Measurements from ENCODE around the gene GRAMD4.

Gene GRAMD4

DNA sequence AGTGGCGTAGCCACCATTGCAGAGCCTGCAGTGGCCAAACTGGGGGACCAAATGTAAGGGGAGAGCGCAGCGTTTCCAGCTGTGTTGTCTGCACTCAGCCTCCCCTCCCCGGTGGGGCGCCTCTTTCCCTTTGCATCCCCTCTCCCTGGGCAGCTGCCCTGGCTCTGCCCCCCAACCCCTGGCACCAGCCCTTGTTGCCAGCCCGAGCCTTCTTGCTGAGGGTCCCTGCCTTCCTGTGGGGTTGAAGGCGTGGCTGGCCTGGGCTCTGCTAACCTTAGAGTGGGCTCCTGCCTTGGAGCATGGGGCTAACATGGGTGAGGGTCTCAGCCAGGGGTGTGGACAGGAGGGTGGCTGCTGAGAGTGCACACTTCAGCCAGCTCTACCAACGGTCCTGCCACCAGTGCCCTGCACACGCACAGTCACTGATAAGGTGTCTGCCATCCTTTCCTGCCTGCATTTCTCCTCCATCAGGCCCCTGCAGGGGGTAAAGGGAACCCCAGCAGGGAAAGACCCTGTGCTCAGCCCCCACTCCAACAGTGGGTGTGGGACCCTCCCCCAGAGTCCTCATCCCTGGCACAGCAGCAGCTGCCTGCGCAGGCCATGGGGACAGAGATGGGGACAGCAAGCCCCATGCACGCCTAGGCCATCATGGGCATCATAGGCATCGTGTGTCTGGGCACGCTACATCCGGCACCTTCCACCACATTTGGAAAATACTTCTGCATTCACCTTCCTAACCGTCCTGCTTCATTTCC lies 74.4 kb downstream of the GRAMD4 start:
- peak overlapping the region in 2 of 21 experiments; percentile 27 to 49 for H3K27ac ChIP-seq
- H3K4me3 ChIP-seq: no peak overlapping the region

DNA sequence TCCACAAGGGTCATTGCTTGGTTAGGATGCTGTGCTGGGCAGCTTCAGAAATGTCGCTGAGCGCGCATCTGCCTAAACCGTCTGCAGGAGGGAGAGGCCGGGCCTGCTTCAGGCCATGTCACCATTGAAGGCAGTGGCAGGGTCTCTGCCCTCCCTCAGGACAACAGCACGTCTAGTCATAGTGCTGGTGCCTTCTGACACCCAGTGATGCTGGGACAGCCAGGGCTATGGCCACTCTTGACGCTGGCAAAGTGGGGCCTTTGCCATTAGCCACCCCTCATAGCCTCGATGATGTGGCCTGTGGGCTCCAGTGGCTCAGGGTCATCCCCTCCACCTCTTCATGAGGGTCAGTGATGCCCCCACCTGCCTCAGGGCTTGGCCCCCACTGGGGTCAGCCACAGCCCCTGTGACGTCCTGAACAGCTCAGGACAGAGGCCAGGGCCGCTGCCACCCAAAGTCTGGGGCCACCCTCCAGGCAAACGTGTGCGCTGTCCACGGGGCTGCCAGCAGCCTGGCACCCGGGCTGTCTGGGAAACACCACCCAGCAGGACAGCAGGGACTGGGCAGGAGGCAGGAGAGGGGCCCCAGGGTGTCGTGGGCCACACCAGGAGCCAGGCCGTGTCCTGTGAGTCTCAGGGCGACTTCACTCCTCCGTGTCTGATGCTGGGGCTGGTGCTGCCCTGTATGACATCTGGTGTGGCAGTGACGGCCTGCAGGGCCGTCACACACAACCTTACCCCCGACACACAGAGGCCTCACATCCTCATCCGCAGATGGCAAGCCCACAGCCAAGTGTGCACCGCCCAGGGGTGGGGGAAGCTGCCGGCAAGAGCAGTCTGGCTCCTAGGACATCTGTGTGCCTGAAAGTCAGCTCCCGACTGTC lies 75.4 kb downstream of the GRAMD4 start:
- Histone ChIP-seq H3K27ac (peak overlapping the region in 1 of 21 experiments; percentile 16), H3K4me3 (no peak overlapping the region)

DNA sequence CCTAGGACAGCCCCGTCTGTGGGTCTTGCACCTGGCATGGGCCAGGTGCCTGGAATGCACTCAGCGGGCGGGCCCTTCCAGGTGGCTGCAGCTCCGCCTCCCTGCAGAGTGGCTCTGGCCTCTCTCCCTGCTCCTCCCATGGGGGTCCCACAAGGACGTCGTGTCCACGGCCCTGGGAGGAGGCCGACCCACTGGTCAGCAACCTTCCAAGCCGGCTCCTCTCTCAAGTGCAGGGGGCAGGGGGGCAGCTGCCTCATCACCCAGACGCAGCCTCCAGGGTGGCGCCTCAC lies 76.0 kb downstream of the GRAMD4 start:
- H3K4me3 ChIP-seq: no peak overlapping the region
- no peak overlapping the region for H3K27ac ChIP-seq

DNA sequence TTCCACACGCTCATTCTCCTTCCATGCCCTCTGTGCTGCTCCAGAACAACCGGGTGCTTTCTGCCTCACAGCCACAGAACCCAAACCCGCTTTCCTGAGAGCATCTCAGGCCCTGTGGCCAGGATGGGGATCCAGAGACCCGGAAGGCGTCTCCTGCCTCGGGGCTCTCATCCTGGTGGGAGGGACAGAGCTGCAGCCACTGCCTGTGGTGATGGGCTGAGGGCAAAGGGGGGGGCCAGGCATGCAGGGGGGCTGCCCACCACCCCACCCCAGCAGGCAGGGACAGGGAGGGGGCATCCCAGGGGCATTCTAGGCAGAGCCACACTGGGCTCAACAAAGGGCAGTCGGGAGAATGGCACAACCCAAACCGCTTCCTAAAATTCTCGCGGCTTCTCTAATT lies 76.4 kb downstream of the GRAMD4 start:
- H3K27ac ChIP-seq: no peak overlapping the region
- no peak overlapping the region for H3K4me3 ChIP-seq

DNA sequence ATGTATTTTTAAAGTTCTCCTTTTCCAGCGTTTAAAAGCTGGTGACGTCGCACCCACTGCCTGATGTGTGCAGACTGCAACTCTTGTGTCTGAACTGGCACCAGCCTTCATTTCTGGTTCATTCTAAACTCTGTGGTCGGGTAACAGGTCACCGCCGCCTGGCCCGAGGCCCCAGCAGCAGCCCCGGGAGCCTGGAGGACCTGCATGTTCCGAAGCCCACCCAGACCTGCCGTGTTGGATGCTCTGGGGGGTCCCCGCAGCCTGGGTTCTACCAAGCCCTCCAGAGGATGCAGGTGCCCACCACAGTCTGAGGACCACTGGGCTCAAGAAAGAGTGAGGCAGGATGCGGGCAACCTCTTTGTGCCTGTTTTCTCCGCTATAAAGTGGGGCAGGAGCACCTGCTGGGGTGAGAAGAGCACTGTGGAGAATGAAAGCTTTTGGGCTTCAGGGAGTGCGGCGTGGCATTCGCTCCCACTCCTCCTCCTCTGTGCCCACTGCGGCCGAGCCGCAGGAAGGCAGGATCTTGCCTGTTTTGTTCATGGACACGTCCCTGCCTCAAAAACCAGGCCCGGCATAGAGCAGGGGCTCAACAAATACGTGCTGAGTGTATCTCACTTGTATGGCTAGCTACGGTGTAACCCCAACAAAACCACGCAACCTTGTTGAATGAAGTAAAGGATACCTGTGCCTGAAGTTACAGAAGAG lies 77.8 kb downstream of the GRAMD4 start:
- no peak overlapping the region for H3K4me3 ChIP-seq
- H3K27ac ChIP-seq: no peak overlapping the region

DNA sequence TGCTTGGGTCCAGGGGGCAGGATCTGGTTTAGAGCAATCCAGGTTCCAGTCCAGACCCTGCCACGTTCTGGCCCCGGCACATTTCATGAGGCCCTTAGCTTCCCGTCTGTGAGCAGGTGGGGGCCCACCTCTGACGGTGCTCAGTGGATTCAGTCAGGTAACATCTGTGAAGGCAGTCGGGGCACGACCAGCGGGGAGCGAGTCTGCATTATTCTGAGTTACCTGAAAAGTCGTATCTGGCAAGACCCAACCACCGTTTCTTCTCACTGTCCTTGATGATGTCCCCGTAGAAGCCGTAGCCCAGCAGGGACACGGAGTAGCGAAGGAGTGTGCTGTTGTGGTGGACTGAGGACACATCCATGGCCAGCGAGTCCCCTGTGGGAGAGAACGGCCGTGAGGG lies 78.9 kb downstream of the GRAMD4 start:
- H3K4me3 ChIP-seq: no peak overlapping the region
- H3K27ac ChIP-seq: no peak overlapping the region

DNA sequence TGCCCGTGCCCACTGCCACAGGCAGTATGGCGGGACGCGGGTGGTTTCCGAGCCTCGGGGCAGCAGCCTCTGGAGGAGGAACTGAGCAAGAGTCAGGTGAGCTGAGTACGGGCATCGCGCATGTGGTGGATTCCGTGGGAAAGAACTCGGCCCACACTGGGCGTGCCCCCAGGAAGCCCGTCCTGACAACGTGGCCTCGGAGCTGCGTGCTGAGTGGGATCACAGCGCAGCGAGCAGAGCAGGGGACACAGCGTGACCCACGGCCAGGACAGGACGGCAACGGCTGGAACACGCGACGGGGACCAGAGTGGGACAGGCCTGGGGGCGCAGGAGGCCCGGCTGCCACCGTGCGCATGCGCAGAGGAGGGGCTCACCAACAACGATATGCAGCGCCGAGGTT lies 81.1 kb downstream of the GRAMD4 start:
- H3K4me3 ChIP-seq: no peak overlapping the region

DNA sequence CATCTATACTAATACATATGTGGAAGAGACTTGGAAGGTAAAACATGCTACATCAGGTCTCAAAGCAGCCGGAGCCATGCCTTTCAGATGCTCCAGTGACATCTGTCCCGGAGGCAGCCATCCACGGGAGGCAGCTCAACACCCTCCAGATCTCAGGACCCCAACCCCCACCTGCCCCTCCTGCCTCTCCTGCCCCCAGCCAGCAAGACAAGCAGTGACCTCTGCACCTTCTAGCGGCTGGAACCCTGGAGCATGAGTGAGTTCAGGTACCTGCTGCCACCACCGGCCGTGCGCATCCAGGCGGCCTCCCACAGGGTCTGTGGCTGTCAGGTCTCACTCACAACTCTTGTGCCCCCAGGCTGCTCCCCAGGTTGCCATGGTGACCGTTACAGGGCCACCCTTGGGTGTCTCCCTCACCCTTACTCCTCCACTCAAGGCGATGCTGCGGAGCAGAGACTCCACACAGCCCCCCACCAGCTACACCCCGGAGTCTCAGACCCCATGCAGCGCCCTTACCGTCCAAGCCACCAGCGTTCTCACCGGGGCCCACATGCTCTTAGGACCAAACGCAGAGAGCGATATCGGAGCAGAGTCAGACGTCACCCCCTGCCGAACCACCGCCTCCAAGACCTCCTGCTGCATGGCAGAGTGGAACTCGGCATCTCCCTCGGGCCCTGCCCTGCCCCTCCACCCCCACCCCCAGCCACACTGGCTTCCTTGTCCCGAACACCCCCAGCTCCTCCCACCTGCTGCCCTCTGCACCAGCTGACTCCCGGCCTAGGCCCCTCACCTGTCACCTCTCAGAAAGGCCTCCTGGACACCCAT lies 83.2 kb downstream of the GRAMD4 start:
- Histone ChIP-seq H3K27ac (no peak overlapping the region), H3K4me3 (no peak overlapping the region)

More for the DNA sequence above, 81.1 kb downstream of the GRAMD4 start:
- H3K27ac ChIP-seq: no peak overlapping the region

DNA sequence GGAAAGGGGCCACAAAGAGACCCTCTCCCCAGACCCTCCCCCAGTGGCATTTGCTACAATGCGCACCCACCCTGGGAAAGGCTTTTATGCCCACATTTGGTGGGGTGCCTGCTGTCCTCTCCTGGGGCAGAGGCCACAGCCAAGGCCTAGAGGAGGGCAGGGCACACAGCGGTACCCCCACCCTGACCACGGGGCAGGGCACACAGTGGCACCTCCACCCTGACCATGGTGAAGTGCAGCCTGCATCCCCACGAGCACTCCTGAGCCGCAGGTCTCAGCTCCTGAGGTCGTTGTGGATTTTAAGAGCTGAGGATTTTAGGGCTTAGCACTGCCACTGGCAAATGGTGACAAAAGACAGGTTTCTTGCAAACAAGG lies 83.8 kb downstream of the GRAMD4 start:
- Histone ChIP-seq H3K27ac (no peak overlapping the region), H3K4me3 (no peak overlapping the region)

DNA sequence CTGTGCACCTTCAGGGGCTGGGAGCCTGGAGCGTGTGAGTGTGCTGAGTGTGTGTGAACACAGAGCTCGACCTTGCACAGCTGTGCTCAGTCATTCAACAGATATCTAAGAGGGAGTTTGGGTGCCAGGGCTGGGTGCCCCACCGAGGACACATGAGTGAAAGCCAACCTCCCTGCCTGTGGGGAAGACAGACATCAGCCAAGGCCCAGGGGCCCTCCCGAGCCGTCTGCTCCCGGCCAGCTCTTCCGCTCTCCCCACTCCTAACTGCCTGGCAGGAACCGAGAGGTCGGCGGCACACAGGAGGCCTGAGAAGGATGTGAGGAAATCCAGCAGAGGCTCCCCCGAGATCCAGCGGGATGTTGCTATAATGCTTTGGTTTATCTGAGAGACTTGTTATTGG lies 85.9 kb downstream of the GRAMD4 start:
- Histone ChIP-seq H3K27ac (no peak overlapping the region), H3K4me3 (no peak overlapping the region)

DNA sequence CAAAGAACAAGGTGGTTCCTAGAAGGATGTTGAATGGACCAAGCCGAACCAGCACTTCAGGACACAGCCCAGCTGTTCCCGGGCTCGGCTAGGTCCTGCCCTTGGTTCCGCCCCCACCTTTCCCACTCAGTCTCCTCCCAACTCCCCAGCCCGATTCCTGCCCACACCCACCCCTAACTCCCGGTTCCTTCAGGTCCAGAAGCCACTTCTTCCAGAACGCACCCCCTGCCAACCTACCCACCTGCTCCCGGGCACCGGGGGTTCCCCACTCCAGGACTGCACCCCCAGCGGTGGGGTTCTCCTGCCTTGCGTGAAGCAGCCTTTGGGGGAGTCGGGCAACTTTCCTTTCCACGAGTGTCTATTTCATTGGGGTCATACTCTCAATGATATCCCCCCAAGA lies 87.1 kb downstream of the GRAMD4 start:
- Histone ChIP-seq H3K4me3 (no peak overlapping the region), H3K27ac (no peak overlapping the region)

DNA sequence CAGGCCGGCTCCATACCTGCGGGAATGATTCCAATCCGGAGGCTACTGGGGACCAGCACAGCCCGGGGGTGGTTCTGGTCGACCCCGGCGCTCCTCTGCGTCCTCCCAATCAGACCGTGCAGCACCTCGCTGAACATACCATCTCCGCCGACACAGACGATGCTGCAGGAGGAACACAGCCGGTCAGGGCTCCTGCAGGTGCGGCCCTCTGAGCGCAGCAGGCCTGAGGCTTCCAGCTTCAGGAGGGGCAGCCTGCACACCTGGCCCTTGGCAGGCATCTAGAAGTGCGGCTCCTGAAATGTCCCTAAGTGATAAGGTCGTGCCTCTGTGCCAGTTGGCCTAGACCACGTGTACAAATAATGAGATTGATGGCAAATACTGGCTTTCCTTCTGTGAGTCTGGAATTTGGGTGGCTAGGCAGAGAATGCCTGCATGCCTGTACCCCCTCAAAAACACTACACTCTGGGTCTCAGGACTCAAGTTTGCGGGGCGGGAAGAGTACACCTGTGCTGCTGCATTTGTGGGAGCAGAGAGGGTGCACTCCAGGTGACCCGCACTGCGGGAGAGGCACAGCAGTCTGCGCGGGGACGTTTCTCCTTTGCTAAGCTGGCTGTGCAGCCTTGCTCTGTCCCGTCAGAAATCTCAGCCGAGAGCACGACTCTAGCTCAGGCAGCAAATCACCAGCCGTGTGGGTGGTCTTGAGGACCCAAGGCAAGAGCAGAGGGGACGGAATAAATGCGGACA lies 87.8 kb downstream of the GRAMD4 start:
- Histone ChIP-seq H3K27ac (no peak overlapping the region), H3K4me3 (no peak overlapping the region)

DNA sequence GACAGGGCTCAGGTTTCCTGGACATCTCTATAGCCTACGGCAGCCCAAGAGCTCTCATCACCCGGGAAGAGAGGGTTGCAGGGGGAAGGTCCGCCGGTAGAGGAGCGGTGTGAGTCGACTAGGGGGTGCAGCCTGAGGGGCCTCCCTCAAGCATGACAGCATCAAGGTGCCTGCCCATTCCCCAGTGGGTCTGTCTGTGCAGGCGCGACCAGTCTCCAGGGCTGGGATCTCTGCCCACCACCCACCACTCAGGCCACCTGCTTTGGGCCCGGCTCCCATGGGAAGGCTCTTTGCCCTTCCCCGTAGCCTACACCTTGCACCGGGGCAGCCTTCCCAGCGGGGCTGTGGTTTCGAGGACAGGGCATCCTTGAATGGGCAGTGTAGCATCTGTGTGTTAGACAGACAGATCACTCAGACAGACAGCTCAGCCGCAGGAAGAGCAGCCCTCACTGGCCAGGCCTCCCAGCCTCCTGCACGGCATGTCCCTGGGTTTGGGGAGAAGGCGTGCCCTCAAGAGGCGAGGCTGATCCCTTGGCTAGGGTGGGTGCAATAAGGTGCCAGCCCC lies 88.7 kb downstream of the GRAMD4 start:
- no peak overlapping the region for H3K4me3 ChIP-seq
- no peak overlapping the region for H3K27ac ChIP-seq

DNA sequence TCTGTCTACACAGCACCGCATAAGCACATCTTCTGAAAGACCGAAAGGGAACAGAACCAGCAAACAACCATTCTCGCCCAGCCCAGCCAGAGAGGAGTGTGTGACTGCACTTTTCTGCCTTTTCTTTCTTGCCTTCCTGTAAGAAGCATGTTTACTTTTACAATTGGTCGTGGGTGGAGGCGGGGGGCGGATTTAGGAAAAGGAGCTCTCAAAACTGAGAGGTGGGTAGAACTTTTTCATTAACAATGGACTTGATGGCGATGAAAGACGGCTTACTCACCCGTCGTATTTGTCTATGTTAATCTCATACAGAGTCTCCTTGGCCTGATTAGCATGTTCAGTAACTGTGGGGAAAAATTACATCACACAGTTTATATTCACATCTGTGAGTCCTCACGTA lies 90.6 kb downstream of the GRAMD4 start:
- Histone ChIP-seq H3K27ac (no peak overlapping the region), H3K4me3 (no peak overlapping the region)

DNA sequence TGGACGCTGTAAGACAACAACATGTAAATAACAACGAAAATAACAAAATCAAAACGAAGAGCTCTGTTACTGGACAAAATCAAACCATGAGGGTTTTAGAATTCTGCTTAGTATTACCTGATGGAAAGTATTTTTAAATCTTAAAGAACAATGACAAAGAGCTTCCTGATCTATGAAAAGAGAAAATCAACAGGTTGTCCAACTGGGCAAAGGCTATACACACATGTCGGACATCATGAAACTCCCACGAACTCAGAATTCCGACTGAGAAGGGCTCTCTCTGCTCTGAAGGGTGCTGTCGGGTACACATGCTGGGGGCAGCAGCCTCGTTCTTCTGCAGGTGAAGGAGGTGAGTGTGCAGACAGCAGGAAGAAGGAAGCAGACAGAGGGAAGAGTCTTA lies 92.1 kb downstream of the GRAMD4 start:
- Histone ChIP-seq H3K27ac (no peak overlapping the region), H3K4me3 (no peak overlapping the region)

DNA sequence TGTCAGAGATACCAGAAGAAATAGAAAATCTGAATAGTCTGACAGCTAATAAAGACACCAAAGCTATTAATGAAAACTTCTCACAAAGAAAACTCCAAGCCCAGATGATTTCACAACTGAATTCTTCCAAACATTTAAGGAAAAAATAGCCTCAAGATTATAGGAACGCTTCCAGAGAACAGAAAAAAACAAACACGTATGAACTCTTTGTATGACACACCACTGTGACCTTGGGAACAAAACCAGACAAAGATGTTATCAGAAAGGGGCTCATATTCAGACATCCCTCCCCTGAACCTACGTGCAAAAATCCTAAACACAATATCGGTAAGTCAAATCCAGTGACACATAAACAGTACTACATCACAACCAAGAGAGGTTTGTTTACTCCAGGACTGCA lies 94.4 kb downstream of the GRAMD4 start:
- no peak overlapping the region for H3K4me3 ChIP-seq
- peak overlapping the region in 3 of 21 experiments; percentile 2 to 51 (median 21) for H3K27ac ChIP-seq

DNA sequence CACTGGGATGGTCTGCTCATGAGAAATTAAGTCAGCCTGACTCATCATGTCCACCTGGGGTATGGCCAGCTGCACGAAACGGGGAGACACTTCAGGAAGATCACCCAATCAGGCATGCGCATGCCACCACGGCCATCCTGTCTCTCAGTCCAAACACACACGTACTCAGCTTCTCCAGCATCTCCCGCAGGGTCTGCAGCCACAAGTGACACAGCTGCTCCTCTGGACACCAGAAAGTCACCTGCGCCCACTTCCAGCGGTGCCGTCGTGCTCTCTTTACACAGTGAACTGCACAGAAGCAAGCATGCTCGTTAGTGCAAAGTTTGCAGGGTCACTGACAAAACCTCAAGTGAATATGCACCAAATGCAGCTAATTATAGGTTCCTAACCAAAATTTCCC lies 99.7 kb downstream of the GRAMD4 start:
- H3K27ac ChIP-seq: no peak overlapping the region

DNA sequence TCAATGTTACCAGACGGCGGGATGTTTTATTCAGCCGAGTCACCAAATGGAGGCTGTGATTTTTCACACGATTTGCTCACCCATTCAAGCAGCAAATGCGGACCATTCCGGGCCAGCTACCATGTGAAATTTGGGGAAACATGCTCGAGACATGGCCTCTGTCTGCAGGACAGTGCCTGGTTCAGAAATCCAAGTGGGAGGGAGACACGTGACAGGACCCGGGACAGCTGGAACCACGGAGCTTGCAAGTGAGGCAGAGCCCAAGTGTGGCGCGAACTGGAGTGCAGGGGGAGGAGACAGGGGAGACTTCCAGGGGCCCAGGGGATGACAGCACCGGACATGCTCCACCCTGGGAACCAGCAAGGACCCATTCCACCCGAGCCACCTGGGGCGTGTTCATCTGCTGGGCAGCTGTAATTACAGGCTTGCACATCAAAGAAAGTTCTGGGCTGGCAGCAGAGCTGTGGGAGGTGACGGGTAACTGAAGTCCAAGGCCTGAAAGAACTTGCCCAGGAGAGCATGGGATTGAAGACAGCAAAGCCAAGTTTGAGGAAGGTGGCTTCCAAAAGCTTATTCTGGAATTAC lies 101.4 kb downstream of the GRAMD4 start:
- Histone ChIP-seq H3K4me3 (no peak overlapping the region), H3K27ac (peak overlapping the region in 1 of 21 experiments; percentile 0)

More for the DNA sequence above, 99.7 kb downstream of the GRAMD4 start:
- no peak overlapping the region for H3K4me3 ChIP-seq

DNA sequence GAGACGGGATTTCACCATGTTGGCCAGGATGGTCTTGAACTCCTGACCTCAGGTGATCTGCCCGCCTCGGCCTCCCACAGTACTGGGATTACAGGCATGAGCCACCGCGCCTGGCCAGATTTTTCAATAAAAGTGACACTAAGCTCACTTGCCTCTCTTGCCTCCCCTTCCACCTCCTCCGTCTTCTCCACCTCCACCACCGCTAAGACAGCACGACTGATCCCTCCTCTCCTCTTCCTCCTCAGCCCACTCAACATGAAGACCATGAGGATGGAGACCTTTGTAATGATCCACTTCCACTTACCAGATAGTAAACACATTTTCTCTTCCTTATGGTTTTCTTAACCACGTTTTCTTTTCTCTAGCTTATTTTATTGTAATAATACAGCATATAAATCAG lies 103.7 kb downstream of the GRAMD4 start:
- Histone ChIP-seq H3K4me3 (no peak overlapping the region), H3K27ac (no peak overlapping the region)
